ENCODE measurements around the gene ZNF527. TPM values are rescaled to one million over a fixed set of nuclear protein-coding genes. Genes with fewer than 3 reads are reported as not detected.

The ZNF527 gene
- total RNA-seq, 1 donor from 2014 or later, result 0.32 TPM

- TF ChIP-seq CTCF (IDR thresholded peaks at IDR 0.05), result no peak
- Histone ChIP-seq H3K27me3 (no peaks in the 10 kb centered on the region), H3K9me3 (no peaks in the 10 kb centered on the region), H3K4me3 (no peak overlapping the region), H3K36me3 (peaks cover 14 to 43% of the 10 kb centered on the region in 2 donors), H3K4me1 (no peaks in the 10 kb centered on the region), H3K27ac (no peak overlapping the region)
- intact Hi-C loops (cut with DNase I), result no loop called here
- no peak for DNase-seq (ENCODE audit: low spot score in 2 of 2)
Observed at GRCh38 chr19:37342753-37343152, 28.1 kb upstream of the ZNF527 start.

DNA sequence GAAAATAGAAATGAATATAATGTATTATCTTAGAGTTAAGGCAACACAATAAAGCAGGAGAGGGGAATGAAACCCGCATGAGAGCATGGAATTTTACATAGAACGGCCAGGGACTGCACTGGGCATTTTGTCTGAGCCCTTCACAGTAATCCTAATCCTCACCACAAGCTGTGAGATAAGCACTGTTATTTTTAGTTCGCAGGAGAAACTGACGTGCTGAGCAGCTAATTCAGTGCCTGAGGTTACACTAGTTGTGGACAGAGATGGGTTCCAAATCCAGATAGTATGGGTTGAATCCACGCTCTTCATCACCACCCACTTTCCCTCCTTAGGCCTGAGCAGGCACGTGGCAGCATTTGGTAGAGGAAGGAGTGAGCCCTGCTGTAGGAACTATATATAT, 24.8 kb upstream of the ZNF527 start:
- Histone ChIP-seq H3K9me3 (no peaks in the 10 kb centered on the region), H3K27me3 (no peaks in the 10 kb centered on the region), H3K27ac (no peak overlapping the region), H3K36me3 (peaks cover 30 to 67% of the 10 kb centered on the region in 2 donors), H3K4me3 (no peak overlapping the region), H3K4me1 (no peaks in the 10 kb centered on the region)
- intact Hi-C loops (cut with DNase I), result no loop called here
- DNase-seq (ENCODE audit: low spot score in 2 of 2), result no peak
- no peak for TF ChIP-seq CTCF (IDR thresholded peaks at IDR 0.05)

DNA sequence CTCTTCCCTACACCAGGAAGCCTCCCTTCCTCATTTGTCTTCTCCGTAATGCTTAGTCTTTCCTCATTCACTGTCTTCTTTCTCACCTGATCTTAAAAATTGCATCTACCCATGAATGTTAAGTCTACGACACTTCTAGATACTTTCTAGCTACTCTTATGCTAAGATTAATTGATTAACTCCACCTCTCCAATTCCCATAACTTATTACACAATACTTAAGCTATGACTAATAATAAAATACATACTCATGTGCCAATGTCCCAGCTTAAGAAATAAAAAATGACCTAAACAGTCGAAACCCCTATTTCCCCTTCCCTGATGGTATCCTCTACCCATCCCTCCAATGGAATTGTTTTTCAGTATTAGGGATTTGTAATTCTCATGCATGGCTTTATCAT, 22.8 kb upstream of the ZNF527 start:
- Histone ChIP-seq H3K9me3 (no peaks in the 10 kb centered on the region), H3K36me3 (peaks cover 42 to 65% of the 10 kb centered on the region in 2 donors)

DNA sequence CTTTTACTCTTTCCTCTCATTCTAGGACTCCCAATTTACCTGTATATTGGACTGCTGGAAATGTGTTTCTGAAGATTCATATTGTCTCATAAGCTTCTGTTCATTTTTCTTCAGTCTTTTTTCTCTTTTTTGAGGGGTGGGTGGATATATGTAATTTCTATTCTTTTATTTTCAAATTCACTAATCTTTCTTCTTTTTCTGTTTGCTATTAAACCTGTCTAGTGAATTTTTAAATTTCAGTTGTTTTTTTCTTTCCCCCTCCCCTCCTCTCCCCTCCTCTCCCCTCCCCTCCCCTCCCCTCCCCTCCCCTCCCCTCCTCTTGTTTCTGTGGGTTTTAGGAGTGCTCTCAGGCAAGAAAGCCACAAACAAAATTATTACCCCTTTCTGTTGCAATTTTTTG, 16.9 kb upstream of the ZNF527 start:
- no peak for DNase-seq (ENCODE audit: low spot score in 2 of 2)
- Histone ChIP-seq H3K4me1 (no peaks in the 10 kb centered on the region), H3K36me3 (peaks cover 57 to 63% of the 10 kb centered on the region in 2 donors), H3K9me3 (peaks cover 0 to 12% of the 10 kb centered on the region in 2 donors), H3K4me3 (no peak overlapping the region), H3K27me3 (no peaks in the 10 kb centered on the region), H3K27ac (no peak overlapping the region)
- TF ChIP-seq CTCF (IDR thresholded peaks at IDR 0.05), result no peak
- intact Hi-C loops (cut with DNase I), result no loop called here

More for the DNA sequence above, 22.8 kb upstream of the ZNF527 start:
- intact Hi-C loops (cut with DNase I), result no loop called here
- DNase-seq (ENCODE audit: low spot score in 2 of 2), result no peak
- H3K27me3 ChIP-seq, result no peaks in the 10 kb centered on the region
- H3K4me3 ChIP-seq, result no peak overlapping the region
- no peak for TF ChIP-seq CTCF (IDR thresholded peaks at IDR 0.05)
- no peak overlapping the region for H3K27ac ChIP-seq
- no peaks in the 10 kb centered on the region for H3K4me1 ChIP-seq

- no peaks in the 10 kb centered on the region for H3K27me3 ChIP-seq
Observed at GRCh38 chr19:37355901-37356300, 15.0 kb upstream of the ZNF527 start.

More at GRCh38 chr19:37355901-37356300, 15.0 kb upstream of the ZNF527 start:
- TF ChIP-seq CTCF (IDR thresholded peaks at IDR 0.05), result no peak
- Histone ChIP-seq H3K36me3 (peaks cover 60 to 68% of the 10 kb centered on the region in 2 donors), H3K4me1 (no peaks in the 10 kb centered on the region), H3K4me3 (no peak overlapping the region), H3K27ac (no peak overlapping the region), H3K9me3 (peaks cover 0 to 12% of the 10 kb centered on the region in 2 donors)
- intact Hi-C loops (cut with DNase I), result no loop called here
- no peak for DNase-seq (ENCODE audit: low spot score in 2 of 2)
